Measurements from ENCODE around the gene RANGAP1. TPM values are rescaled to one million over a fixed set of nuclear protein-coding genes. Genes with fewer than 3 reads are reported as not detected.

Gene RANGAP1, protein sequence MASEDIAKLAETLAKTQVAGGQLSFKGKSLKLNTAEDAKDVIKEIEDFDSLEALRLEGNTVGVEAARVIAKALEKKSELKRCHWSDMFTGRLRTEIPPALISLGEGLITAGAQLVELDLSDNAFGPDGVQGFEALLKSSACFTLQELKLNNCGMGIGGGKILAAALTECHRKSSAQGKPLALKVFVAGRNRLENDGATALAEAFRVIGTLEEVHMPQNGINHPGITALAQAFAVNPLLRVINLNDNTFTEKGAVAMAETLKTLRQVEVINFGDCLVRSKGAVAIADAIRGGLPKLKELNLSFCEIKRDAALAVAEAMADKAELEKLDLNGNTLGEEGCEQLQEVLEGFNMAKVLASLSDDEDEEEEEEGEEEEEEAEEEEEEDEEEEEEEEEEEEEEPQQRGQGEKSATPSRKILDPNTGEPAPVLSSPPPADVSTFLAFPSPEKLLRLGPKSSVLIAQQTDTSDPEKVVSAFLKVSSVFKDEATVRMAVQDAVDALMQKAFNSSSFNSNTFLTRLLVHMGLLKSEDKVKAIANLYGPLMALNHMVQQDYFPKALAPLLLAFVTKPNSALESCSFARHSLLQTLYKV
- total RNA-seq (ENCODE audit: unreplicated experiment), result 71.5 TPM
- long read RNA-seq, transcript RANGAP1-201 (16 exons, 3,060 nt), result major isoform, 13 of 35 reads
- long read RNA-seq, partial matches to known transcripts, result 6 of 35 reads
- long read RNA-seq, other reads (novel, unspliced or antisense), result 15 of 35 reads

DNA sequence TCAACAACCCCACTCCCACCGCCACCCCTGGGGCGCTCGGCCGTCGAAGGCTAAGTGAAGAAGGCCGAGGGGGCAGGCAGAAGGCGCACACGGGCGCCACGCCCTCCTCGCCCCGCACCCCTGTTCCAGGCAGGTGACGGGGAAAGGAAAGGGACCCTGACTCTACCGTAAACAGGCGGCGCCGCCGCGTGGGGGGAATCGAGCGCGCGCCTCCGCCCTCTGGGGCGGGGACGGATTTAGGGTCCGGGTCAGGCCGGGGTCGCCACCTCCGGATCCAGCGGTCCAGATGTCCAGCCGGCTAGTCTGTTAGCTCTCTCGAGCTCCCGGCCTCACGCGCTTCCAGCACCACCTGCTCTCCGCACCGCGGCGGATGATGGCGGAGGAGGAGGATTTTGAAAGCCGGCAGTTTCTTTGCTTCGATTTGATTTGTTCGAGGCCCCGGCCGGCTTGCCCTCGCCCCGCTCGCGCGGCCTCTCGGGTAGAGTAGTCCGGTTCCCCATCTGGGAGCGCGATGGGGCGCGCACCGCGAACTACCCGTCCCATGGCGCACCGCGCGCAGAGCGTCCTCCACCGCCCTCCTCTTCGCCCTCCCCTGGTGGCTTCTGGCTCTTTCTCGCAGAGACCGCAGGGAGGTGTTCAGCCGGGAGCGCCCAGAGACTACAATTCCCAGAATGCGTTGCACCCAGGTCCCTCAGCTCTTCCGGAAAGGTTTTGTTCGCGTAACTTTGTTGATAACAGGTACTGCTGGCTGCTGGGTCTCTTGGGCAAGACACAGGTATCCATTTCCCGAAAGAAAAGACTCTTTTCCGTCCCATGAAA lies at the start of gene RANGAP1:
Gene RANGAP1, minus strand, starts transcription at position 368 of the 819 bp plus-strand sequence. CDS start 5,143 bp downstream, outside the sequence.
- H3K9me3 Mint-ChIP-seq (ENCODE audit: unreplicated experiment), result no peaks in the 10 kb centered on the region
- TF ChIP-seq, protein P1, sequence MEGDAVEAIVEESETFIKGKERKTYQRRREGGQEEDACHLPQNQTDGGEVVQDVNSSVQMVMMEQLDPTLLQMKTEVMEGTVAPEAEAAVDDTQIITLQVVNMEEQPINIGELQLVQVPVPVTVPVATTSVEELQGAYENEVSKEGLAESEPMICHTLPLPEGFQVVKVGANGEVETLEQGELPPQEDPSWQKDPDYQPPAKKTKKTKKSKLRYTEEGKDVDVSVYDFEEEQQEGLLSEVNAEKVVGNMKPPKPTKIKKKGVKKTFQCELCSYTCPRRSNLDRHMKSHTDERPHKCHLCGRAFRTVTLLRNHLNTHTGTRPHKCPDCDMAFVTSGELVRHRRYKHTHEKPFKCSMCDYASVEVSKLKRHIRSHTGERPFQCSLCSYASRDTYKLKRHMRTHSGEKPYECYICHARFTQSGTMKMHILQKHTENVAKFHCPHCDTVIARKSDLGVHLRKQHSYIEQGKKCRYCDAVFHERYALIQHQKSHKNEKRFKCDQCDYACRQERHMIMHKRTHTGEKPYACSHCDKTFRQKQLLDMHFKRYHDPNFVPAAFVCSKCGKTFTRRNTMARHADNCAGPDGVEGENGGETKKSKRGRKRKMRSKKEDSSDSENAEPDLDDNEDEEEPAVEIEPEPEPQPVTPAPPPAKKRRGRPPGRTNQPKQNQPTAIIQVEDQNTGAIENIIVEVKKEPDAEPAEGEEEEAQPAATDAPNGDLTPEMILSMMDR (IDR thresholded peaks at IDR 0.05; ENCODE audit: unreplicated experiment), result no peak
- H3K4me3 Mint-ChIP-seq (ENCODE audit: unreplicated experiment), result peak within 1 kb of the TSS; percentile 92
- peaks cover 9% of the 10 kb centered on the region for H3K36me3 Mint-ChIP-seq (ENCODE audit: low read depth, unreplicated experiment)
- peaks cover 7% of the 10 kb centered on the region for H3K27me3 Mint-ChIP-seq (ENCODE audit: unreplicated experiment)
- H3K27ac Mint-ChIP-seq (ENCODE audit: unreplicated experiment), result peak within 1 kb of the TSS; percentile 96
- peaks cover 19% of the 10 kb centered on the region for H3K4me1 Mint-ChIP-seq (ENCODE audit: unreplicated experiment)
- DNase-seq (ENCODE audit: low spot score), result peak; percentile 98

DNA sequence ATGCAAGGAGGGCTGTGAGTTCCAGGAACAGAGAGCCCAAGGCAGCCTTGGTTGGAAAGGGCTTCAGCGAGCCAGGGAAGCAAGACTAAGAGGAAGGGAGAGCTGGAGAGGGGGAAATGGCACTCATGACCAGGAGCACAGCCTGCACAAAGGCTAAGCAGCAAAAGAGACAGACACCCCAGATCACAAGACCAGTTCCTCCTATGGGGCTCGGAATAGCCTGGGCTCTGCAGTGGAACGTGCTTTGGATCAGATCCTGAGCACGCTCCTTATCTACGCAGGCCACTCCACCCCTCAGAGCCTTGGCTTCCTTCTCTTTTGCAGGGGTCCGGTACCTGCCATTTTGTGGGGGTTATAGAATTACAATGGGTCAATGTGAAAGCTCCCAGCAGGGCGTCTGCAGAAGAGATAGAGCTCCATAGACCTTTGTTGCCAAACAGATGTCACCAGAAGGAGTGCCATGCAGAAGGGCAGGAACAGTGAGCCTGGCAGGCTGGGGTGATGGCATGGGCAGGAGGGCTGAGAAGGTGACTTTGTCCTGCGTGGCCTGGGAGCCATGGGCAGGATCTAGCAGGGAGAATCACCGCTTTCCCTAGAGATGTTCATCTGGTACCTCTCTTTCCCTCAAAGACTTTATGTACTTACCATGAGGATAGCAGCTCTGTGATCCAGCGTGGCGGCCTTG lies 49.1 kb upstream of the RANGAP1 start:
- no peaks in the 10 kb centered on the region for H3K9me3 Mint-ChIP-seq (ENCODE audit: unreplicated experiment)
- TF ChIP-seq, protein P1 (IDR thresholded peaks at IDR 0.05; ENCODE audit: unreplicated experiment), result no peak

DNA sequence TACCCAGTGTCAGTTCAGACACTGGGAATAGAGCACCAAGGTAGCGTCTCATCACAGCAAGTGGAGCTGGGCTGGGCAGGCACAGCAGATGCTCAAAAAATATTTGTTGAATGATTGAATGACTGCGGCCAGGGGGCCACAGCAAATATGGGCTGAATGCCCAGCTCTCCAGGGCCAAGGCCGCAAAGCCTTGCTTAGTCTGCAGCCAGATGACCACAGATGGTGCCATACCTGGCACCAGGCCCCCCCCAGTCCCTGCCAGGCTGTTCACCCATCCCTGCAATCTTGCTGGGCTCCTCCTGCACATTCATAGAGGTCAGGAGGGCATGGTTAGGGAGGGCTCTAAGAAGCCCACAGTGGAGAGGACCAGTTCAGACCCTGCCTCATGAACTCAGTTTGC lies 48.2 kb upstream of the RANGAP1 start:
- Mint-ChIP-seq H3K27me3 (ENCODE audit: unreplicated experiment) (peaks cover 6% of the 10 kb centered on the region), H3K36me3 (ENCODE audit: low read depth, unreplicated experiment) (peaks cover 33% of the 10 kb centered on the region), H3K9me3 (ENCODE audit: unreplicated experiment) (no peaks in the 10 kb centered on the region), H3K27ac (ENCODE audit: unreplicated experiment) (no peak overlapping the region), H3K4me1 (ENCODE audit: unreplicated experiment) (peaks cover 4% of the 10 kb centered on the region), H3K4me3 (ENCODE audit: unreplicated experiment) (no peak overlapping the region)
- TF ChIP-seq, protein P1 (IDR thresholded peaks at IDR 0.05; ENCODE audit: unreplicated experiment), result no peak
- DNase-seq (ENCODE audit: low spot score), result no peak

More for the DNA sequence above, 49.1 kb upstream of the RANGAP1 start:
- DNase-seq (ENCODE audit: low spot score), result no peak
- peak overlapping the region; percentile 42 for H3K27ac Mint-ChIP-seq (ENCODE audit: unreplicated experiment)
- peaks cover 32% of the 10 kb centered on the region for H3K36me3 Mint-ChIP-seq (ENCODE audit: low read depth, unreplicated experiment)
- H3K4me3 Mint-ChIP-seq (ENCODE audit: unreplicated experiment), result peak overlapping the region; percentile 78
- peaks cover 4% of the 10 kb centered on the region for H3K4me1 Mint-ChIP-seq (ENCODE audit: unreplicated experiment)
- H3K27me3 Mint-ChIP-seq (ENCODE audit: unreplicated experiment), result peaks cover 6% of the 10 kb centered on the region

DNA sequence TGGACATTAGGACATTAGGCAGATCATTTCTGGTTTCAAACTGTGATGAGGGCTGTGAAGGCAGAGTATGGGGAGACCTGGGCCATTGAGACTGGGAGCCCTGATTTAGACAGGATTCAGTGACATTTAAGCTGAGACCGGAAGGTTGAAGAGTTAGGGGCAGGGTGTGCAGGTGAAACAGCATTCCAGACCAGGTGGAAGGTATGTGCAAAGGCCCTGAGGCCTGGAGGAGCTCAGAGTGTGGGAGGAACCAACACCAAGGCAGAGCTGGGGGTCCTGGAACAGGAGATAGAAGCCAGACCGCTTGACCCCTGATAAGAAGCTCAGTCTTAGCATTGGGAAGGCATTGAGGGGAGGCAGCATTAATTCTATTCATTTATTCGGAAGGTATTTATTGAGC lies 47.8 kb upstream of the RANGAP1 start:
- peaks cover 33% of the 10 kb centered on the region for H3K36me3 Mint-ChIP-seq (ENCODE audit: low read depth, unreplicated experiment)
- H3K27ac Mint-ChIP-seq (ENCODE audit: unreplicated experiment), result no peak overlapping the region
- H3K27me3 Mint-ChIP-seq (ENCODE audit: unreplicated experiment), result peaks cover 6% of the 10 kb centered on the region
- peaks cover 4% of the 10 kb centered on the region for H3K4me1 Mint-ChIP-seq (ENCODE audit: unreplicated experiment)
- TF ChIP-seq, protein P1 (IDR thresholded peaks at IDR 0.05; ENCODE audit: unreplicated experiment), result no peak
- H3K4me3 Mint-ChIP-seq (ENCODE audit: unreplicated experiment), result peak overlapping the region; percentile 14
- H3K9me3 Mint-ChIP-seq (ENCODE audit: unreplicated experiment), result no peaks in the 10 kb centered on the region
- DNase-seq (ENCODE audit: low spot score), result no peak
